Retina (tissue), 1 donor: ENCODE data around the gene TEDC1.

Source experiments
- DNase-seq: peaks from one replicate; pipeline ENCODE4 v3.0.0-alpha.2; 2016

Gene TEDC1

GRCh38 chr14:105527381-105527825, 36.4 kb downstream of the TEDC1 start:
- DNase-seq, result no peak

- peak; percentile 93 for DNase-seq
Measured at GRCh38 chr14:105527826-105528585, 37.0 kb downstream of the TEDC1 start.

DNA sequence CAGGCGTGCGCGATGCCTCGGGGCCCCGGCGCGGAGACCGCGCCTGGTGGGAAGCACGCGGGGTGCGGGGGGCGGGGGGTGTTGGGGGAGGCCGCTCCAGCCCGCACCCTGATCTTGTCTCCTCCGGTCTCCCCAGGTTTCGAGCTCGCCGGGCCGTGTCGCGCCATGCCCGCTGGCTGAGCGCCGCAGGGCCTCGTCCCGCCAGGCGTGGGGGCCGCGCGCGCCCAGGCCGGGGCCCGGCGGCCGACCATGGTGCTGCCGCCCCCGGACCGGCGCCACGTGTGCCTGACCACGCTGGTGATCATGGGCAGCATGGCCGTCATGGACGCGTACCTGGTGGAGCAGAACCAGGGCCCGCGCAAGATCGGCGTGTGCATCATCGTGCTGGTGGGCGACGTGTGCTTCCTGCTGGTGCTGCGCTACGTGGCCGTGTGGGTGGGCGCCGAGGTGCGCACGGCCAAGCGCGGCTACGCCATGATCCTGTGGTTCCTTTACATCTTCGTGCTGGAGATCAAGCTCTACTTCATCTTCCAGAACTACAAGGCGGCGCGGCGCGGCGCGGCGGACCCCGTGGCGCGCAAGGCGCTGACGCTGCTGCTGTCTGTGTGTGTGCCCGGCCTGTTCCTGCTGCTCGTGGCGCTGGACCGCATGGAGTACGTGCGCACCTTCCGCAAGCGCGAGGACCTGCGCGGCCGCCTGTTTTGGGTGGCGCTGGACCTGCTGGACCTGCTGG, 37.7 kb downstream of the TEDC1 start:
- peak; percentile 77 for DNase-seq

DNA sequence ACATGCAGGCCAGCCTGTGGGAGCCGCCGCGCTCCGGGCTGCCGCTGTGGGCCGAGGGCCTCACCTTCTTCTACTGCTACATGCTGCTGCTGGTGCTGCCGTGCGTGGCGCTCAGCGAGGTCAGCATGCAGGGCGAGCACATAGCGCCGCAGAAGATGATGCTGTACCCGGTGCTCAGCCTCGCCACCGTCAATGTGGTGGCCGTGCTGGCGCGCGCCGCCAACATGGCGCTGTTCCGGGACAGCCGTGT, 38.2 kb downstream of the TEDC1 start:
- DNase-seq, result no peak

- DNase-seq, result no peak
Measured at GRCh38 chr14:105529569-105530284, 38.7 kb downstream of the TEDC1 start.

DNA sequence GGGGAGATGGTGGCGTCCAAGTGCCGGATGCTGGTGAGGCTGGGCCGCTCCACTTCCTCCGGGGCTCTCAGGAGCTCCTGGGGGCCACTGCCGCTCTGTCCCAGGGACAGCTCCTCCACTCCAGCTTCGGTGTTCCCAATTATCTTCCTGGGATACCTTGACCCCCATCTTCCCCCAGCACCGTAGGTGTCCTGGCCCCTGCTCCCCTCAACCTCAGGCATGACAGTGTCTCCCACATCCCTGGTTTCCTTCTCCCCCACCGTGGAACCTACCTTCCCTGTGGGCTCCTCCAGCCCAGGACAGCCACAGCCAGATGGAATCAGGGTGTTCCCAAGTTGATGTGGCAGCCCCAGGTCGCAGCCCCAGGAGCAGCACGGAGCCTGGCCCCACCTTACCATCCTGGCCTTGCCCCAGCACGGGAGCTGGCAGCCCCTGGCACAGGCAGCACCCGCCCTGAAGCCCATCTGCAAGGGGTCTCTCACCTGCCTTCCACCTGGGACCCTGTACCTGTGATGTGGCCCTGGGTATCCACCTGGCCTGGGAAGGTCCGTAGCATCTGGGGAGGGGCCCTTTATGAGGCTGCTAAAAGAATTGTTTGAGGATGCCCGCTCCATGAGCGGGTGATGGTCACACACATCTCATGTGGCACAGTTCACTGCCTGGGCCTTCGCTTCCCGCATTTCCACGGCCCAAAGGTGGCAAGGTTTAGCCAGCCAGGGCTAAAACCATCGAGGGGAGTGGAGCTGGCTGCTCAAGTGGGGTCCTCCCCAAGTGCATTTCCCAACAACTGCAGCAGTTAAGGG, 39.4 kb downstream of the TEDC1 start:
- DNase-seq, result no peak

DNA sequence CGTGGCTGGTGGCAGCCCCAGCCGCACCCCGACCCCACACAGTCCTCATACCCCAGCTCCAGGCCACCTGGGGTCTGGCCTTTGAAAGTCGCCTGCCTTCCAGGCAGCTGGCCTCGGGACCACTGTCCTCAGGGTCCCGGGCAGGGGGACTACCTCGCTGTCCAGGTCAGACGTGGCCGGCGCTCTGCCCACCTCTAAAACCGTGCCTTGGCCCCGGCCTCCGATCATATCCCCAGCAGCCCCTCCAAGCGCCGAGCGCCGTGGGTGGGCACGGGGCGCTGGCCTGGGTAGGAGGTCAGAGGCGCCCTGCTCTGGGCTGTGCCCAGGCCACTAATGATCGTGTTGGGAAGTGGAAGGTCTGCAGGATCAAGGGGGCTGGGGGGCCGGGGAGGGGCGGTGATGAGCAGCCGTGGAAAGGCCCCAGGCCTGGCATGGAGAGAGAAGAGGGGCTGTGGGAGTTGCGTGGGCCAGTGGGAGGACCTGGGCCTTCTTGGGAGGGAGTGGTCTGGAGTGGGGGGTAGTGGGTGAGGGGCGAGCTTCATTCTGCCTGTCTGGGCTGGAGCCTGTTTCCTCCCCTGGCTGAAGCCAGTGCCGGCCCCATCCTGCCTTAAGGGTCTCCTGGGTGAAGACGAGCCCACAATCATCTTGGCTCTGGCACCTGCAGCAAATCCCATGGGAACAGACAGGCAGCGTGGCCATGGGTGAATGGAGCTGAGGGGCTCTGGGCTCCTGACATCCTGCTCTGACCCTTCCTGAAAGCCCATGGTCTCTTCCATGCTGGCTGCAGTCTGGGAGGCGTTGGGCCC, 40.2 kb downstream of the TEDC1 start:
- no peak for DNase-seq

- DNase-seq, result no peak
Measured at GRCh38 chr14:105531894-105532623, 41.0 kb downstream of the TEDC1 start.

DNA sequence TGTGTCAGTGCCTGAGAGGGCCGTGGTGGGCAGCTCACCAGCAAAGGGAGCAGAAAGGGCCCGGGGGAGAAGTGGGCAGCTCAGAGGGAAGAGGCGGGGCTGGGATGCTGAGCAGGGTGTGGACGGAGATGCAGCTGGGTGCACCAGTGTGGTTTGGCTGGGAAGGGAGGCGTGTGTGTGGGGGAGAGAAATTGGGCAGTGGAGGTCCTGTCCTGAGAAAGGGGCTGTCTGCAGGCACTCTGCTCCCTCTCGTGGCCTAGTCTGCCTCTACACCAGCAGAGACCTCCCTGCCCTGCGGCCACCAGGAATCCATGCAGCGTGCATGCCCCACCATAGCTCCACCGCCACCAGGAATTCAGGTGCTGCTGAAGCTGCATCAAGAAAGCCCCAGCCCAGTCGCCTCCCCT, 41.7 kb downstream of the TEDC1 start:
- peak; percentile 39 for DNase-seq

DNA sequence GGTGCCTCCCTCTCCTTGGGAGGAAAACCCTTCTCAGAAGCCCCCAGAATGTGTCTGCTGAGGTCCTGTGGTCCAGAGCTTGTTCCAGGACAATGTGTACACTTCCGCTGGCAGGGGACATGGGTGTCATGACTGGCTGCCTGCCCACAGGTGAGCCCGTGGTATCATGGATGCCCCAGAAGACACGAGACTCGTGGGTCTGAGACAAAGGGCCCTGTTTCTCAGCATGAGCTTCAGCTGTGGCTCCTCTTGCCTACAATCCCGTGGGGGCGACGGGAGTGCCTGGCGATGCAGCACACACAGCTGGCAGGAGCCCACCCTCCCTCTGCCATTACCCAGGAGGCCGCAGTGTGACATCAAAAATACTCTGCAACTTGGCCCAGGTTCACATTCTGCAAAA, 42.3 kb downstream of the TEDC1 start:
- DNase-seq, result no peak

DNA sequence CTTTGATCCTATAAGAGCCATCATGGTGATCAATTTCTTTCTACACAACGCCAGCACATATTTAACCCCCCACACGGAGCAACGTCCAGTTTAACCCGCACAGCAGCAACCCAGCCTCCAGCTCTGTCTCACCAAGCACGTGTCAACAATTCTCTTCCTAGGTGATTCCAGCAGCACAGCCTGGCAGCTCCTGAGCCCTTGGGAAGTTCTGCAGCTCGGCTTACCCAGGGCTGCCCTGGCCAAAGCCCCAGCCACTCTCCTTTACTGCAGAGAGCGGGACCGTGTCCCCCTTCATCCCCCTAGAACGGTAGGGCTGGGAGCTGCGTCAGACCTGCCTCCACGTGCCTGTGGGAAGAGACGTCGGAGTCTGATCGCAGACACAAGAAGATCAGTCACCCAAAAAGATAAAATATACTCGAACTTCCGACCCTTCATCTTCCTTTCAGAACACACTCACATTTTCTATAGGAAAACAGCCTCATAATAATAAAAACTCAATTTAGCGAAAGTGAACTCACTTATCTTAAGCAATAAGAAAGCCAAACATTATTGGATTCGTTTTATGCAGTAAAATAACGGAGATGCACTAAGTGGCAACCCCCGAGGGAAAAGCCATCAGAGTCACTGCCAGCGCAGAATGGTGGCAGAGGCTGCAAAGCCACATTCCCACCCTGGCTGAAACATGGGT, 42.9 kb downstream of the TEDC1 start:
- no peak for DNase-seq

DNA sequence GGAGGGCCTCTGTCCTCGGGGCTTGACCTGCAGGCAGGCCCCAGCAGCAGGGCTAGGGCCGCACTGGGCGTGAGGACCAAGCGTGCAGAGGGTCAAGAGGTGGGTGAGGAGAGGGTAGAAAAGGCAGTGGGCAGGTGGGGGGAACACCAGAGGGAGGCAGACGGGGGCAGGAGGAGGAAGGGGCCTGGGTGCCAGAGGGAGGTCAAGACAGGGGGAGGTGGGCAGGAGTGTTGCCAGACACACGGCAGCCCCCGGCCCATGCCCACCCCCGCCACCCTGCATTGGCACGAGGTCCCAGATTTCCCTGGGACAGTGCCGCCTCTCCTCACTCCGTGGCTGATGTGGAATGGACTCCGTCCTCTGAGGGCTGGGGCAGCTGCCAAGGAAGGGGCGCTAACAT, 43.5 kb downstream of the TEDC1 start:
- no peak for DNase-seq

DNA sequence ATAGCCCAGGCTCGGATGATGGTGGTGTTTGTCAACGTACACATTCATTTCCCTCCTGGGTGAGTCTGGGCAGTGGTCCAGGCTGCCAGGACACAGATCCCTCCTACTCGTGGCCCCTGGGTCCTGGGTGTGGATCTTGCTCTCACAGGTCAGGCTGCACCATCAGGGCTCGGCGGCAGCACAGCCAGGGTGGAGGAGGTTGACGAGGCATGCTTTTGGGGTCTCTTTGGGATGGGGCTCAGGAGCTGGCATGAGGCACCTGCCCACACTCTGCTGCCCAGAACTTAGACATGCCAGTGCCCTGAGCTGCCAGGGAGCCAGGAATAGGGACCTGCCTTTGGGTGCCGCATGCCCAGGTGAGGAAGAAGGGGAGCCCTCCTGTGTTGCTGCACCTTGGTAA, 45.0 kb downstream of the TEDC1 start:
- DNase-seq, result no peak

- no peak for DNase-seq
Measured at GRCh38 chr14:105536691-105537579, 45.9 kb downstream of the TEDC1 start.

- peak; percentile 84 for DNase-seq
Measured at GRCh38 chr14:105537580-105538474, 46.8 kb downstream of the TEDC1 start.

GRCh38 chr14:105538481-105539049, 47.5 kb downstream of the TEDC1 start:
- DNase-seq, result no peak

DNA sequence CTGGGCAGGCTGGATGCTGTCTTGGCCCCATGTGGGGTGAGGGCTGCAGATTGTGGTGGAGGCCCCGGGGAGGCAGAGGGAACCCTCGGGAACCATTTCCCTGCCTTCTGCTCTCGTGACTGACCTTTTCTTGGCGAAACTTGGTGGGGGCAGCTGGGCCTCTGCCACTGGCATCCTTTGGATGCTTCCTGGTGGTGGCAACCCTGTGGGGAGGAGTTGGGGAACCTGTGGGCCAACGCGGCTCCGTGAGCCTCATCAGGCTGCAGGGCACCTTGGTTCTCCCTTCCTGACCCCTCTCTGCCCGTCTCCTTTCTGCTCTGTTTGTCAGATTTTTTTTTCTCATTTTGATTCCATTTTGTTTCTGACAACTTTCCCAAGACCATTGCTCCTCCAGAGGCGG, 49.8 kb downstream of the TEDC1 start:
- DNase-seq, result no peak

DNA sequence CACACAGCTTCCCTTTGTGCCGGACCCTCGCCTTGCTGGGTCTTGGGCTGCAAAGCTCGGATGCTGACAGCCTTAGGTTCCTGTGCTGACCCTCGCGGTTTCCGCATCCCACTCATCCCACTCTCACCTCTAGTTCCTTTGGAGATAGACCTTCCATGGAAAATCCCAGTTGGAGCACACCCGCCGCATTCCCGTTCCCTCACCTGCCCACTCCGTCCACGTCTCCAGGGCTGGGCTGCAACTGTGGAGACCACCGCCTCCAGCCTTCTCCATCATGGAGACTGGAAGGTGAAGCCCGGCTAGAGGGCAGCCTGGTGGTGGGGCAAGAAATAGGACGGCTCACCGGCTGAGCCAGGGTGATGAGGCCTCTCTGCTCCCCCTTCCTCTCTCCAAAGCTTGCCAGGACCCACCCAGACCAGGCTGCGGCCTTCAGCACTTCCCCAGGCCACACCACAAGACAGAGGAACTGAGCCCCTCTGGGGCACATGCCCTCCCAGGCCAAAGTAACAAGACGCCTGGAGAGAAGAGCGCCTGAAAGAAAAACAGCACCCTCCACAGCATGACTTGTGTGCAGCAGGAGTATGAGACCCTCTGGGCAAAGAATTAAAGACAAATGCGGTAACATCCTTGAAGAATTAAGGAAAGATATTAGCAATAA, 50.3 kb downstream of the TEDC1 start:
- no peak for DNase-seq
